ENCODE data around the gene CNKSR2.

- no peak for TF ChIP-seq EZH2phosphoT487 (IDR thresholded peaks at IDR 0.05; ENCODE audit: low read depth, severe bottlenecking, unreplicated experiment)
- no peak for TF ChIP-seq EZH2 (IDR thresholded peaks at IDR 0.05; ENCODE audit: borderline replicate concordance)
Observed at GRCh38 chrX:21699136-21699535, 324.9 kb downstream of the CNKSR2 start.

Measured in hepatocyte (in vitro differentiated cells).